Left ventricle myocardium inferior (tissue), 1 donor: ENCODE measurements around the gene COTL1. TPM values are rescaled to one million over a fixed set of nuclear protein-coding genes. Genes with fewer than 3 reads are reported as not detected.
A peak's percentile ranks its signal among the peaks of the same experiment; 100 is the strongest.

Source experiments
- DNase-seq: peaks from one replicate; pipeline ENCODE4 v3.0.0-alpha.2; 2020
- H3K27ac ChIP-seq: fragments of 200-600 bp; replicated peaks from 2 replicates; pipeline ENCODE4 v1.8.0; 2021
- H3K27me3 ChIP-seq: fragments of 200-600 bp; 2 replicates; pipeline ENCODE4 v1.8.0; 2021; ENCODE audit warnings: low read depth
- H3K36me3 ChIP-seq: fragments of 200-600 bp; 2 replicates; pipeline ENCODE4 v1.8.0; 2021
- H3K4me1 ChIP-seq: fragments of 200-600 bp; 2 replicates; pipeline ENCODE4 v1.8.0; 2021
- H3K4me3 ChIP-seq: fragments of 200-600 bp; 2 replicates; pipeline ENCODE4 v1.8.0; 2021; ENCODE audit warnings: mild to moderate bottlenecking, moderate library complexity
- H3K9me3 ChIP-seq: fragments of 200-600 bp; replicated peaks from 2 replicates; pipeline ENCODE4 v1.8.0; 2021
- intact Hi-C: fragments of 100-400 bp; cut with micrococcal nuclease; formaldehyde crosslinking; loops from one replicate; pipeline ENCODE4 v1.11.0; 2022
- total RNA-seq: library from RNA; stranded (reverse); fragmentation: NEBNext Ultra II Directional; extraction: Animal tissue kit (Norgen Biotek cat#: 25700); gene quantifications from one replicate; pipeline ENCODE4 v1.2.1, GENCODE V29; 2021
- TF ChIP-seq, protein P1 (sequence below): fragments of 200-600 bp; IDR thresholded peaks from 2 replicates; pipeline ENCODE4 v1.8.0; 2021; ENCODE audit warnings: antibody characterized with exemption, mild to moderate bottlenecking, borderline replicate concordance
- donor health status: DM: no; HTN: yes; CAD: no; lungs with severe emphysema.

Gene COTL1
- total RNA-seq, 1 donor from 2014 or later, result 13.3 TPM

GRCh38 chr16:84617041-84617790 is 662 bp downstream of the COTL1 start:
- peak overlapping the region; percentile 77 for H3K27ac ChIP-seq
- intact Hi-C loops, result no loop called here
- H3K4me1 ChIP-seq, result peaks cover 32% of the 10 kb centered on the region
- H3K36me3 ChIP-seq, result no peaks in the 10 kb centered on the region
- H3K9me3 ChIP-seq, result no peaks in the 10 kb centered on the region
- DNase-seq, result peak; percentile 43
- peaks cover 13% of the 10 kb centered on the region for H3K27me3 ChIP-seq
- TF ChIP-seq, protein P1, sequence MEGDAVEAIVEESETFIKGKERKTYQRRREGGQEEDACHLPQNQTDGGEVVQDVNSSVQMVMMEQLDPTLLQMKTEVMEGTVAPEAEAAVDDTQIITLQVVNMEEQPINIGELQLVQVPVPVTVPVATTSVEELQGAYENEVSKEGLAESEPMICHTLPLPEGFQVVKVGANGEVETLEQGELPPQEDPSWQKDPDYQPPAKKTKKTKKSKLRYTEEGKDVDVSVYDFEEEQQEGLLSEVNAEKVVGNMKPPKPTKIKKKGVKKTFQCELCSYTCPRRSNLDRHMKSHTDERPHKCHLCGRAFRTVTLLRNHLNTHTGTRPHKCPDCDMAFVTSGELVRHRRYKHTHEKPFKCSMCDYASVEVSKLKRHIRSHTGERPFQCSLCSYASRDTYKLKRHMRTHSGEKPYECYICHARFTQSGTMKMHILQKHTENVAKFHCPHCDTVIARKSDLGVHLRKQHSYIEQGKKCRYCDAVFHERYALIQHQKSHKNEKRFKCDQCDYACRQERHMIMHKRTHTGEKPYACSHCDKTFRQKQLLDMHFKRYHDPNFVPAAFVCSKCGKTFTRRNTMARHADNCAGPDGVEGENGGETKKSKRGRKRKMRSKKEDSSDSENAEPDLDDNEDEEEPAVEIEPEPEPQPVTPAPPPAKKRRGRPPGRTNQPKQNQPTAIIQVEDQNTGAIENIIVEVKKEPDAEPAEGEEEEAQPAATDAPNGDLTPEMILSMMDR, result no peak
- H3K4me3 ChIP-seq, result peak overlapping the region; percentile 86

DNA sequence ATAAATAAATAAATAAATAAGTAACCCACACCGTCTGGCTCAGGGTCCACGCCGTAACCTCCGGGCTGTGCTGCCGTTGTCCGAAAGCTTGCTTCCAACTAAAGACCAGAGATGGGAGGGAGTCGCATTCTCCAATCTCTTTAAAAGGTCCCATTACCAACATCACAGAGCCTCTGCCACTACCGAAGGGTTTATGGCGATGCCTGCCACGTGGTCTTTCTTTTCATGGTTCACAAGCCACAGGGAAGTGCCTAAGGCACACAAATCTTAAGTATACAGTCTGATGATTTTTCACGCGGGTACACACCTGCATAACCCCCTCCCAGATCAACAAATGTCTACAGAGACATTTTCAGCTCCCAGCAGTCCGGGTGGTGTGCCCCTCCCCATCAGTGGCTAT is 1.4 kb downstream of the COTL1 start:
- peaks cover 13% of the 10 kb centered on the region for H3K27me3 ChIP-seq
- no peak for DNase-seq
- peak overlapping the region; percentile 86 for H3K4me3 ChIP-seq
- H3K36me3 ChIP-seq, result no peaks in the 10 kb centered on the region
- no peak overlapping the region for H3K27ac ChIP-seq
- H3K4me1 ChIP-seq, result peaks cover 35% of the 10 kb centered on the region
- TF ChIP-seq, protein P1, result no peak
- no peaks in the 10 kb centered on the region for H3K9me3 ChIP-seq
- intact Hi-C loops, result no loop called here

GRCh38 chr16:84614968-84615813 is 2.7 kb downstream of the COTL1 start:
- Histone ChIP-seq H3K4me3 (peak overlapping the region; percentile 12), H3K27me3 (peaks cover 13% of the 10 kb centered on the region), H3K4me1 (peaks cover 42% of the 10 kb centered on the region), H3K27ac (no peak overlapping the region), H3K36me3 (no peaks in the 10 kb centered on the region), H3K9me3 (no peaks in the 10 kb centered on the region)
- TF ChIP-seq, protein P1, result no peak
- DNase-seq, result no peak
- intact Hi-C loops, result no loop called here

GRCh38 chr16:84614623-84614967 is 3.3 kb downstream of the COTL1 start:
- Histone ChIP-seq H3K27me3 (peaks cover 13% of the 10 kb centered on the region), H3K4me1 (peaks cover 42% of the 10 kb centered on the region), H3K9me3 (no peaks in the 10 kb centered on the region), H3K36me3 (no peaks in the 10 kb centered on the region), H3K27ac (no peak overlapping the region), H3K4me3 (no peak overlapping the region)
- TF ChIP-seq, protein P1, result no peak
- intact Hi-C loops, result no loop called here
- no peak for DNase-seq

- Histone ChIP-seq H3K4me1 (peaks cover 42% of the 10 kb centered on the region), H3K27me3 (peaks cover 13% of the 10 kb centered on the region), H3K9me3 (no peaks in the 10 kb centered on the region), H3K4me3 (no peak overlapping the region), H3K36me3 (no peaks in the 10 kb centered on the region), H3K27ac (no peak overlapping the region)
- no peak for DNase-seq
- TF ChIP-seq, protein P1, result no peak
- intact Hi-C loops, result no loop called here
Measured at GRCh38 chr16:84614073-84614459, 3.8 kb downstream of the COTL1 start.
